Colonic mucosa (tissue), 4 donors: ENCODE results near the gene CHST14. TPM values are rescaled to one million over a fixed set of nuclear protein-coding genes. Genes with fewer than 3 reads are reported as not detected.

Experiments
- DNase-seq: peaks from one replicate; pipeline ENCODE4 v3.0.0-alpha.2; 2020
- H3K27ac ChIP-seq: fragments of 200-600 bp; one replicate; pipeline ENCODE4 v1.8.0; 2021
- H3K27me3 ChIP-seq: fragments of 200-600 bp; one replicate; pipeline ENCODE4 v1.8.0; 2021
- H3K36me3 ChIP-seq: fragments of 200-600 bp; one replicate; pipeline ENCODE4 v1.8.0; 2021
- H3K4me1 ChIP-seq: fragments of 200-600 bp; one replicate; pipeline ENCODE4 v1.8.0; 2021; ENCODE audit warnings: mild to moderate bottlenecking
- H3K4me3 ChIP-seq: fragments of 200-600 bp; one replicate; pipeline ENCODE4 v1.8.0; 2021
- H3K9ac ChIP-seq, 2 donors: one replicate each; pipeline ENCODE4 v1.7.0; 2013; ENCODE audit warnings: control low read depth in 2 of 2, low read depth in 2 of 2, low read length in 2 of 2
- H3K9me3 ChIP-seq: fragments of 200-600 bp; one replicate; pipeline ENCODE4 v1.8.0; 2021
- CTCF ChIP-seq: fragments of 200-600 bp; IDR thresholded peaks from one replicate; pipeline ENCODE4 v1.8.0; 2022; ENCODE audit warnings: antibody characterized with exemption, mild to moderate bottlenecking
- intact Hi-C: fragments of 100-400 bp; cut with DNase I; formaldehyde crosslinking; loops from one replicate; pipeline ENCODE4 v1.14.1; 2022
- total RNA-seq, 2 donors: library from RNA; stranded (reverse); fragmentation: NEBNext Ultra II Directional in 1 of 2; extraction: Animal tissue kit (Norgen Biotek cat#: 25700) in 1 of 2; gene quantifications; one replicate each; pipeline ENCODE4 v1.2.1, GENCODE V29; 2021
- donor health status: healthy.
- donor health status: DM: no; HTN: no; CAD: no.
- donor health status: DM: no; HTN: no; CAD: no.

Gene CHST14
- total RNA-seq, 2 donors from 2014 or later: 3.9 to 4.5 TPM

GRCh38 chr15:40454904-40455391, 15.8 kb upstream of the CHST14 start:
- intact Hi-C loops: no loop called here
- Histone ChIP-seq H3K9ac (no peak overlapping the region), H3K4me1 (peaks cover 20% of the 10 kb centered on the region), H3K9me3 (no peaks in the 10 kb centered on the region), H3K27me3 (no peaks in the 10 kb centered on the region), H3K27ac (no peak overlapping the region), H3K36me3 (no peaks in the 10 kb centered on the region), H3K4me3 (no peak overlapping the region)
- no peak for TF ChIP-seq CTCF
- no peak for DNase-seq

DNA sequence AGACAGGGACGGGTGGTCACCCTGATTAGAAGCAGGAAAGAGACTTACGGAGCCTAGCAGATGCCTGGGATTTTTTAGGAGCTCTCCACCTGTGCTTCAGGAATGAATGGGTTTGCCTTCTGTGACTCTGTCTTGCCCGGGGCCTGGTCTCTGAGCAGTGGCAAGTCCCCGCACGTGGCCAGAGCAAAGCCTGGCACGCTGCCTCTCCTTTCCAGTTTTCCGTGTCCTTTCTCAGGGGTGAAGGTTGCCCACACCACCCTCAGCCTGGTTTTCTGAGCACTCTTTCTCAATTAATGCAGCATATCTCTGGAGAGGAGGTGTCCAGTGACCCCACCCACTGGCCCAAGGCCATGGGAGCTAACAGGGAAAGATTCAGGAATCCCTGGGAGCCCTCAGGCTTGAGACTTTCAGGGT, 14.5 kb upstream of the CHST14 start:
- no peak for TF ChIP-seq CTCF
- intact Hi-C loops: no loop called here

GRCh38 chr15:40456738-40457137, 14.0 kb upstream of the CHST14 start:
- no peaks in the 10 kb centered on the region for H3K9me3 ChIP-seq
- intact Hi-C loops: no loop called here
- no peak overlapping the region for H3K4me3 ChIP-seq
- no peak for TF ChIP-seq CTCF
- DNase-seq: no peak
- H3K36me3 ChIP-seq: no peaks in the 10 kb centered on the region
- no peak overlapping the region for H3K27ac ChIP-seq
- no peaks in the 10 kb centered on the region for H3K27me3 ChIP-seq
- no peak overlapping the region for H3K9ac ChIP-seq
- peaks cover 8% of the 10 kb centered on the region for H3K4me1 ChIP-seq

More for the DNA sequence above, 14.5 kb upstream of the CHST14 start:
- no peaks in the 10 kb centered on the region for H3K9me3 ChIP-seq
- no peak overlapping the region for H3K9ac ChIP-seq
- no peak overlapping the region for H3K27ac ChIP-seq
- no peak for DNase-seq
- no peaks in the 10 kb centered on the region for H3K27me3 ChIP-seq
- H3K36me3 ChIP-seq: no peaks in the 10 kb centered on the region
- peaks cover 12% of the 10 kb centered on the region for H3K4me1 ChIP-seq
- H3K4me3 ChIP-seq: no peak overlapping the region

GRCh38 chr15:40458495-40459371, 12.1 kb upstream of the CHST14 start:
- Histone ChIP-seq H3K4me1 (no peaks in the 10 kb centered on the region), H3K9ac (no peak overlapping the region), H3K9me3 (no peaks in the 10 kb centered on the region), H3K27me3 (no peaks in the 10 kb centered on the region), H3K27ac (no peak overlapping the region), H3K36me3 (no peaks in the 10 kb centered on the region), H3K4me3 (no peak overlapping the region)
- intact Hi-C loops: no loop called here
- DNase-seq: no peak
- TF ChIP-seq CTCF: no peak

DNA sequence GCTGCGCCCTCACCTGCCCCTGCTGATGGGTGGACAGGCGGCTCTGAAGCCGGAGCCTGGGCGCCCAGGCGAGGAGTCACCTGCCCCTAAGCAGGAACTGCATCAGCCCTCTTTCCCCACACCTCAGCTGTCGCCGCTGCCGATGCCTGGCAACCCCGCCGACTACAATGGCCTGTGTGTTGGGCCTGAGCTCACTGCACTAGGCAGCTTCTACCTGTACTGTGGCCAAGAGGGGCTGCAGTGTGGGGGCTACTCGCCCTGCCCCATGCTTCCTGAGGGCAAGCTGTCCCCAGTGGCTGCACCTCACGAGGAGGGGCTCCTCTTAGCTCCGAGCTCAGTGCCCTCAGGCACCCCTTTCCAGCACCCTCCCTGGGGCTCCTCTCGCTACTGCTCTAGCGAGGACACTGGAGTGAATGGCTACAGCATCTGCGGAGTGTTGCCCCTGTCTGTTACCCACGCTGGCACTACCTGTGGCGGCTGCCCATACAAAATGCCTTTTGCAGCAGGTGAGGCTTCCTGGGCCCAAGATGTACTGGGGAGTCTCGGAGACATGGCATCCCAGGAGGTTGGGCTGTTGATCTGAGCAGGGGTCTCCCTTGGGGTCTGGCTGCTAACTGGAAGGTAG, 11.3 kb upstream of the CHST14 start:
- intact Hi-C loops: no loop called here
- H3K9ac ChIP-seq: no peak overlapping the region
- no peak for TF ChIP-seq CTCF
- H3K27ac ChIP-seq: no peak overlapping the region
- no peaks in the 10 kb centered on the region for H3K4me1 ChIP-seq
- H3K9me3 ChIP-seq: no peaks in the 10 kb centered on the region
- H3K4me3 ChIP-seq: no peak overlapping the region
- H3K36me3 ChIP-seq: peaks cover under 1% of the 10 kb centered on the region
- DNase-seq: no peak
- no peaks in the 10 kb centered on the region for H3K27me3 ChIP-seq
